ENCODE results near the gene FRMD5. TPM values are rescaled to one million over a fixed set of nuclear protein-coding genes. Genes with fewer than 3 reads are reported as not detected.
A peak's percentile ranks its signal among the peaks of the same experiment; 100 is the strongest.

FRMD5 gene
- polyA plus RNA-seq, 3 donors, result not detected

GRCh38 chr15:43852607-43853006, 342.5 kb downstream of the FRMD5 start:
- DNase-seq, result no peak
- intact Hi-C loops (cut with micrococcal nuclease), result no loop called here
- Histone ChIP-seq H3K9ac (ENCODE audit: insufficient read depth, low read length, poor library complexity, severe bottlenecking) (no peak overlapping the region), H3K9me3 (replicated peaks in 1 of 2; ENCODE audit: control insufficient read depth in 1 of 2, insufficient read depth in 1 of 2, low read length in 2 of 2) (no peaks in the 10 kb centered on the region), H4K20me1 (ENCODE audit: insufficient read depth, low read length) (no peaks in the 10 kb centered on the region), H3K4me3 (replicated peaks in 1 of 3; ENCODE audit: low read depth in 2 of 3, low read length in 3 of 3) (no peak overlapping the region), H3K27ac (ENCODE audit: low read depth in 1 of 2, low read length in 2 of 2) (no peak overlapping the region), H3K36me3 (replicated peaks in 1 of 2; ENCODE audit: control insufficient read depth in 1 of 2, insufficient read depth in 2 of 2, low read length in 2 of 2) (peaks cover 14 to 48% of the 10 kb centered on the region in 2 donors), H3K4me2 (replicated peaks; ENCODE audit: extremely low read depth, low read length, poor library complexity, severe bottlenecking) (no peak overlapping the region), H3K27me3 (ENCODE audit: control insufficient read depth in 2 of 2, insufficient read depth in 2 of 2, low read length in 2 of 2) (no peaks in the 10 kb centered on the region), H3K4me1 (ENCODE audit: control insufficient read depth in 1 of 2, insufficient read depth in 2 of 2, low read length in 2 of 2) (no peaks in the 10 kb centered on the region), H3K79me2 (ENCODE audit: insufficient read depth, low read length) (no peaks in the 10 kb centered on the region), H2AFZ (ENCODE audit: insufficient read depth, low read depth, low read length, poor library complexity, severe bottlenecking) (no peak overlapping the region)
- peak overlapping the region in 2 of 7 donors; percentile 25 to 77 for H3K27ac Mint-ChIP-seq
- no peak overlapping the region for H3K4me3 Mint-ChIP-seq
- H3K36me3 Mint-ChIP-seq, result peaks cover 18 to 51% of the 10 kb centered on the region in 2 donors
- TF ChIP-seq CTCF (IDR thresholded peaks at IDR 0.05), result no peak
- H3K4me1 Mint-ChIP-seq, result no peaks in the 10 kb centered on the region
- peaks cover 0 to 2% (median 0%) of the 10 kb centered on the region in 7 donors for H3K9me3 Mint-ChIP-seq
- H3K27me3 Mint-ChIP-seq (ENCODE audit: low read depth in 3 of 3), result no peaks in the 10 kb centered on the region
- no CpG with 5 or more reads among the region's 4 CpGs for WGBS (ENCODE audit: insufficient coverage)

- Histone ChIP-seq H3K27ac (ENCODE audit: low read depth in 1 of 2, low read length in 2 of 2) (no peak overlapping the region), H3K36me3 (replicated peaks in 1 of 2; ENCODE audit: control insufficient read depth in 1 of 2, insufficient read depth in 2 of 2, low read length in 2 of 2) (peaks cover 13 to 42% of the 10 kb centered on the region in 2 donors), H3K4me1 (ENCODE audit: control insufficient read depth in 1 of 2, insufficient read depth in 2 of 2, low read length in 2 of 2) (no peaks in the 10 kb centered on the region), H3K4me3 (replicated peaks in 1 of 3; ENCODE audit: low read depth in 2 of 3, low read length in 3 of 3) (no peak overlapping the region), H4K20me1 (ENCODE audit: insufficient read depth, low read length) (no peaks in the 10 kb centered on the region), H3K27me3 (ENCODE audit: control insufficient read depth in 2 of 2, insufficient read depth in 2 of 2, low read length in 2 of 2) (no peaks in the 10 kb centered on the region), H3K9ac (ENCODE audit: insufficient read depth, low read length, poor library complexity, severe bottlenecking) (no peak overlapping the region), H2AFZ (ENCODE audit: insufficient read depth, low read depth, low read length, poor library complexity, severe bottlenecking) (no peak overlapping the region), H3K4me2 (replicated peaks; ENCODE audit: extremely low read depth, low read length, poor library complexity, severe bottlenecking) (no peak overlapping the region), H3K9me3 (replicated peaks in 1 of 2; ENCODE audit: control insufficient read depth in 1 of 2, insufficient read depth in 1 of 2, low read length in 2 of 2) (no peaks in the 10 kb centered on the region), H3K79me2 (ENCODE audit: insufficient read depth, low read length) (no peaks in the 10 kb centered on the region)
- H3K4me1 Mint-ChIP-seq, result no peaks in the 10 kb centered on the region
- no peaks in the 10 kb centered on the region for H3K27me3 Mint-ChIP-seq (ENCODE audit: low read depth in 3 of 3)
- no peak overlapping the region for H3K4me3 Mint-ChIP-seq
- DNase-seq, result no peak
- no CpG with 5 or more reads among the region's 3 CpGs for WGBS (ENCODE audit: insufficient coverage)
- peaks cover 0 to 2% (median 0%) of the 10 kb centered on the region in 7 donors for H3K9me3 Mint-ChIP-seq
- no peak for TF ChIP-seq CTCF (IDR thresholded peaks at IDR 0.05)
- intact Hi-C loops (cut with micrococcal nuclease), result no loop called here
- H3K36me3 Mint-ChIP-seq, result peaks cover 18 to 51% of the 10 kb centered on the region in 2 donors
- peak overlapping the region in 1 of 7 donors; percentile 31 for H3K27ac Mint-ChIP-seq
Measured at GRCh38 chr15:43851251-43851650, 343.8 kb downstream of the FRMD5 start.
